Occipital lobe (tissue), 2 donors: Measurements from ENCODE around the gene SRXN1. TPM values are rescaled to one million over a fixed set of nuclear protein-coding genes. Genes with fewer than 3 reads are reported as not detected.

ENCODE experiments used
- DNase-seq: peaks from one replicate; lab custom pipeline; 2025; lab: John Stamatoyannopoulos, UW
- total RNA-seq: library from RNA; depleted of rRNA; stranded (reverse); fragments of >200 nt; gene quantifications from one replicate; pipeline ENCODE4 v1.2.3, GENCODE V29; 2014

The SRXN1 gene
- total RNA-seq, 1 donor from 2014 or later: 11.5 TPM

DNA sequence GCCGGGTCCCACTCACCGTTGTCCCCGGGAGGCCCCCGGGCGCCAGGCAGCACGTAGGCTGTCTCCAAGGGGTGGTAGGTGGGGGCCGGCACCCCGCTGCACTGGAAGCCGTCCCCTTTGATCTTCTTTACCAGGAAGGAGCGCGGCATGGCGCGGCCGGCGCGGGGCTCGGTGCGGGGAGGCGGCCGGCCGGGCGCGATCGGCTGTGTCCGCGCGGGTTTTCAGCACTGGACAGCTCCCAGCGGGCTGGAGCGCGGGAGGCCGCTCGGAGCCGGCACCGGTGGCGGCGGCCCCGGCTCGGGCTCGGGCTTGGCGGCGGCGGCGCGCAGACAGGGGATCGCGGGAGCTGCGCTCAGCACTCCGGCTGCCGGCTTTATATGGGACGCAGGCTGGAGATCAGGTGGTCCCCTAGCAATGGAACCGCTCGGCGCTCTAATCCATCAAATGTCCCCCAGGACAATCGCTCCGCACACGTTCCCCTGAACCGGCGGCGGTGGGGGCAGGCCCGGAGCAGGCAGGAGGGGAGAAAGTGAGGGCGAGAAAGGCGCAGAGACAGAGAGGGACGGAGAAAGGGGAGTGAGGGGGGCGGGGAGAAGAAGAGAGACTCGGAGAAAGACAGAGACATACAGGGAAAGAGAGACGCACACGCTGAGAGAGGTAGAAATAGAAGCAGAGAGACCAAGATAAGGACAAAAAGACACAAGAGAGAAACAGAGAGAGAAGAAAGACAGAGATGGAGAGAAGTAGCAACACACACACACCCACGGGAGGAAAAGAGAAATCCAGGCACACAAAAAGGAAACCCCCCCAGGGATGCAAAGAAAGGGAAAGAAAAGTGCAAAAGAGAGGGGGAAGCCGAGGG is 22.7 kb upstream of the SRXN1 start, which contains the start of gene SCRT2:
Gene SCRT2 (minus strand): TSS at position 350 of the 862 bp plus-strand sequence. CDS start 201 bp downstream, at position 149.
- DNase-seq: peak; percentile 38

GRCh38 chr20:675033-675452 is 22.0 kb upstream of the SRXN1 start:
- DNase-seq: no peak

GRCh38 chr20:673603-674001 is 20.6 kb upstream of the SRXN1 start:
- DNase-seq: no peak

GRCh38 chr20:672963-673602 is 20.1 kb upstream of the SRXN1 start:
- no peak for DNase-seq

- DNase-seq: no peak
These were observed 18.4 kb upstream of the SRXN1 start for GRCh38 chr20:671252-672030.

GRCh38 chr20:669573-669972 is 16.6 kb upstream of the SRXN1 start:
- no peak for DNase-seq

DNA sequence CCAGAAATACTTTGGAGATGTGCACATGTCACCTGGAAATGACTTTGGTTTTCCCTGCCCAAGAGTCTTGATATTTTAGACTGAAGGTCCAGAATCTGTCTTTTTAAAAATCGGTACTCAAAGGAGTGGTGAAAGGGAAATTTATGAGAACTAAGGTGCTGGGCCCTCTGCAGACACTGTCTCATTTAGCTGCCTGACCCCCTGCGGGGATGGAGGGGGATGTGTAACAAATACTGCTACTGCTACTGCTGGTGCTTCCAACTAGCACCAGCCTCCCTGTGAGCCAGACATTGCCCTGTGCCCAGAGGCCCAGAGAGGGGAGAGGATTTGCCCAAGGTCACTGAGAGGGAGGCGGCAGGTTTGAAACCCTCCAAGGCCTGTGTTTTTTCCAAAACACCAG is 15.6 kb upstream of the SRXN1 start:
- no peak for DNase-seq

DNA sequence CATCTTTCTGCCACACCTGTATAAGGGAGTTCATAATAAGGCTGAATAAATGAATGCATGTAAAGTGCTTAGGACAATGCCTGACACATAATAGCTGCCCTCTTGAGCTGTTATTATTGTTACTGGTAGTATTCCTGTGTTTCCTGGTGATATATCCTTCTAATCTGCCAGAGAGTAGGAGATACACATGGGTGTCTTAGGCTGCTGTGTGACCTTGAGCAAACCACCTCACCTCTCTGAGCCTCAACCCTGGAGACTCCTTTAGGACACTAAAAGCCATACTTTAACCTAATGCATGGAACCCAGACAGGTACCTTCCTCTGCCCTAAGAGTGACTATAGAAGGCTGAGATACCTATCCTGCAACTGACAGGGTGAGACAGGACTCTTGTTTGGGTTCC is 15.1 kb upstream of the SRXN1 start:
- DNase-seq: no peak

- peak; percentile 25 for DNase-seq
These were observed 14.5 kb upstream of the SRXN1 start for GRCh38 chr20:667351-668034.

GRCh38 chr20:666877-667276 is 13.9 kb upstream of the SRXN1 start:
- DNase-seq: no peak

DNA sequence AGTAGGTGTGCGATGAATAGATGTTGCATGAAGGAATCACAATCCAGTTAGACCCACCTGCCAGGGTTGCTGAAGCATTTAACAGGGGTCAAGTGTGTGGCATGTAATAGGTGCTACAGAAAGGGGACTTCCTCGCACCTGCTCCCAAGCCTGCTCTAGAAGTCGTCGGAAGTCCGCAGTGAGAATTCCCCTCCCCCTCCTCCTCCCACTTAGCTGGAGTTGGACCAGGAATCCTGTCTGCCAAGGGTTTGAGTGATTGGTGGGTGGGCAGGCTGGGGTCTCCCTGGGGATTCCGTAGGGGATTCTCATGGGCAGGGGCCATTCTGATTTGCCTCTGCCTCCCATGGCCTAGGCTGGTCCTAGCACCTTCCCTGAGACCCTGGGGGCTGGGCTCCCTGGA is 12.3 kb upstream of the SRXN1 start:
- DNase-seq: no peak

- DNase-seq: no peak
These were observed 11.6 kb upstream of the SRXN1 start for GRCh38 chr20:664576-664975.

GRCh38 chr20:664151-664550 is 11.2 kb upstream of the SRXN1 start:
- DNase-seq: no peak

GRCh38 chr20:663315-664090 is 10.5 kb upstream of the SRXN1 start:
- DNase-seq: no peak

DNA sequence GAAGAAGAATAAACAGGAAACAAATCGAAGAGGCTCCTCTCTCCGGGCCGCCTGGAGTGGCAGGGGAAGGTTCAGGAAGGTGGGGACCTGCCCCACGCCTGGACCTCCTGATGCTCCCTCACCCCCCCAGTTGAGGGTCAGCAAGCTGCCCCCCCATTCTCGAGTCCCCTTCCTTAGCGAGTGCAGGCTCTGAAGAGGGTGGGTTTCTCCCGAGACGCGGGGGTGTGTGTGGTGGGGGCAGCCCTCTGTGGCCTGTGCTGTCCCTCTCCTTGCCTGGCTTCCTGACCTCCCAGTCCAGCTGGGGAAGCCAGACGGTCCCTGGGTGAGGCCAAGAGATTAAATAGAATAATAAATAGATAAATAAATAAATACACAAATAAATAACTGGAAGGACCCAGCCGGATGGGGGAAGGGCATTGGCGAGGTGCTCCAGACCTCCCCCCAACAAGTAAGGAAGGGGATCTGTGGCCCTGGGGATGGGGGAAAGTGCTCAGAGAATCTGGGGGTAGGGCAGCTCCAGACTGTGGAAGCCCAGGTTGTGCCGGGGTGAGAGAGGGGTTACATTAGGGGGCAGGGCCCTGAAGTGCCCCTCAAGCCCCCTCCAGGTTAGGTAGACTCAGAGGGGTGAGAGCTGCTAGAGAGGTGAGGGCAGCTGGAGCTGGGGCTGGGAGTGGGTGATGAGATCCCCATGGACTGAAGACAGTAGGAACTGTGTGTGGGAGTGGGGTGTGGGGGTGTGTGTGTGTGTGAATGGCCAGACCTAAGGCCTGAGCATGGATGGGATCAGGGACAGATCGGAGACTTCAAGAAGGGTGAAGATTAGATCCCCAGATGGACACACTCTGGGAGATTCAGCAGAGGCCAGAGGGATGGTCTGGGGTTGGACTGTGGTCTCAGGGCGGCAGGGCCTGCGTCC is 9.5 kb upstream of the SRXN1 start:
- no peak for DNase-seq

DNA sequence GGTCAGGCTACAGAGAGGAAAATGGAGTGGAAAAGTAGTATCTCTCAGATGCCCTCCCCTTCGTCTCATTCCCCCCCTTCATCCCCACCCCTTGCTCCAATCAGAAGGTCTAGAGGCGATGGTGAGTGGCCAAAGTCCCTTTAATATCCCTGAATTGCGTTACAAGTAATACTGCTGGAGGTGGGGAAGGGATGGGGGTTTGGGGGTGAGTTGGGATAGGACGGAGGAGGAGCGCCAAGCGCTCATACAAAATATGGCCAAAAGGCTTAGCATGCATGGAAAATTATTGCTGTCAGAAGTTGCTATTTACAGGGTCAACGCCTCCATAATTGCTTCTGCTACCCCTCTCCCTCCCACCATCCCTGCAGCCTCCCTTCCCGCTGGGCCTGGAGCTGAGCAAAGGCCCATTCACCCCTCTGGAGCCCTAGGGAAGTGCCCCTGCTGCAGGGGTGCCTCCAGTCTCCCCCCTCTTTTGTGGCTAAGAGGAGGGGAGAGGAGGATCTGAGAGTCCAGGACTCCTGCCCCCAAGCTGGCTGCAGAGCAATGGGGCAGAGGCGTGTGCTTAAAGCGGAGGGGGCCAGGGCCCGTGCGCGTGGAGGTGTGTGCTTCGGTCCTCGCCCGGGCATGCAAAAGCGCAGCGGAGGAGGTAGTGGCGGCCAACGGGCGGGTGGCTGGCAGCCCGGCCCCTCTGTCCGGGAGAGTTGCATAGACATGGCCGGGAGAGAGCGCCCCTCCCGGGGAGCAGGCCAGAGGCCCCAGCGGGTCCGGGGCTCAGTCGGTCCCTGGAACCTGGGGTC is 8.7 kb upstream of the SRXN1 start:
- DNase-seq: no peak

GRCh38 chr20:658731-659291 is 5.8 kb upstream of the SRXN1 start:
- DNase-seq: no peak

DNA sequence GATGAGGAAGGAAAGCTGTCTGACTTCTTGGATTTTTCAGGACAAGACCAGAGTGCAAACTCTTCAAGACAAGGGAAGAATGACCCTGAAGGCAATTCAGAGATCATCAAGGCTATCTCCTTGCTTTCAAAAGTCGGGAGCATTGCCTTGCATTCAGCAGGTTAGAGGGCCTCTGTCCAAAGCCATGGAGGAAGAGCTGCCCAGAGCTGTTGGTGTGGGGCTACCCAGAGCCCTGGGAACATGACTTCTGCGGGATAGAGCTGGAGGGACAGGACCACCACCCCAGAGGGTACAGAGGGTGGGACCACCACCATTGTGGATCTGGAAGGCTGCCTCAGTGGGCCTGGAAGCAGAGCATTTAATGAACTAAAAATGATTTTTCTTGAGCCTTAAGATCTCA is 5.2 kb upstream of the SRXN1 start:
- no peak for DNase-seq
